ENCODE results near the gene STX4.
A peak's percentile ranks its signal among the peaks of the same experiment; 100 is the strongest.

The STX4 gene

GRCh38 chr16:31006589-31006988 is 26.8 kb upstream of the STX4 start:
- Histone ChIP-seq H3K4me3 (ENCODE audit: severe bottlenecking) (no peak overlapping the region), H3K4me1 (ENCODE audit: insufficient read depth, poor library complexity, severe bottlenecking) (peaks cover 4% of the 10 kb centered on the region), H3K27ac (ENCODE audit: poor library complexity, severe bottlenecking) (no peak overlapping the region), H3K36me3 (ENCODE audit: low read depth) (no peaks in the 10 kb centered on the region), H3K27me3 (ENCODE audit: insufficient read depth, poor library complexity, severe bottlenecking) (peaks cover 7% of the 10 kb centered on the region), H3K9me3 (ENCODE audit: severe bottlenecking) (no peaks in the 10 kb centered on the region)
- no peak for TF ChIP-seq CTCF (IDR thresholded peaks at IDR 0.05; ENCODE audit: poor library complexity, severe bottlenecking)
- ATAC-seq (ENCODE audit: low read depth) (no peak), DNase-seq (ENCODE audit: low spot score) (no peak)

DNA sequence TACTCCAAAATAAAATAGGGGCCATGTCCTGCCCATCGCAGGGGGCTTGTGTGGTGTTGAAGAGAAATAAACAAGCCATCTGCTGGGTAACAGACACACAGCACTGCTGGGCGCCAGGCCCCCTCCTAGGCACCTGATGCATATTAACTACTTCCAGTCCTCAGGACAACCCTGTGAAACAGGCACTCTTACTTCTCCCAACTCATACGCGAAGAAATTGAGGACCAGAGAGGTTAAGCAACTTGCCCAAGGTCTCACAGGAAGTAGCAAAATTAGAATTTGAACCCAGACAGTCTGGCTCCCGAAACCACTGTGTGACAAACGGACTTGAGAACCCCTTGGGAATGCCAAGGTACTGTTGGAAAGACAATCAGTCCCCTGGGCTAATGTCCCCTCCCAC is 25.7 kb upstream of the STX4 start:
- no peak for TF ChIP-seq CTCF (IDR thresholded peaks at IDR 0.05; ENCODE audit: poor library complexity, severe bottlenecking)
- ATAC-seq (ENCODE audit: low read depth) (no peak), DNase-seq (ENCODE audit: low spot score) (no peak)
- peaks cover 13% of the 10 kb centered on the region for H3K27me3 ChIP-seq (ENCODE audit: insufficient read depth, poor library complexity, severe bottlenecking)
- no peaks in the 10 kb centered on the region for H3K9me3 ChIP-seq (ENCODE audit: severe bottlenecking)
- no peak overlapping the region for H3K4me3 ChIP-seq (ENCODE audit: severe bottlenecking)
- no peaks in the 10 kb centered on the region for H3K36me3 ChIP-seq (ENCODE audit: low read depth)
- H3K4me1 ChIP-seq (ENCODE audit: insufficient read depth, poor library complexity, severe bottlenecking): peaks cover 4% of the 10 kb centered on the region
- no peak overlapping the region for H3K27ac ChIP-seq (ENCODE audit: poor library complexity, severe bottlenecking)

DNA sequence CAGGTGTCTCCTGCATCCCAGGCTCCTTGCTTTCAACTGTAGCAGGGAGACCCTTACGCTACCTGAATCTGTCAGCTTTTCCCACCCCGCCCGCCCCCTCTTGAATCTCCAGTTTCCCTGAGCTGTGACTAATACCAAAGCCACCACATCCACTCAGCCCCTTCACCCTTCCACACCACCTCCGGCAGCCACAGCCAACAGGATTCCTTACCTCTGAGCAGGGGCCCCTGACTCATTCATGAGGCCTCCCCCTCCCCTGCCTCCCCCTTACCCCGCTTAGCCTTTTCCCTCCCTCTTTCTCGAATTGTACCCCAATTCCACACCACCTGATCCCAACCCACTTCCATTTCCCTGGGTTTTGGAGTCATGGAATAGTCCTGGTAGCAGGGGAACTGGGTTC is 25.2 kb upstream of the STX4 start:
- Histone ChIP-seq H3K4me1 (ENCODE audit: insufficient read depth, poor library complexity, severe bottlenecking) (peaks cover 4% of the 10 kb centered on the region), H3K27me3 (ENCODE audit: insufficient read depth, poor library complexity, severe bottlenecking) (peaks cover 13% of the 10 kb centered on the region), H3K27ac (ENCODE audit: poor library complexity, severe bottlenecking) (no peak overlapping the region), H3K9me3 (ENCODE audit: severe bottlenecking) (no peaks in the 10 kb centered on the region), H3K36me3 (ENCODE audit: low read depth) (no peaks in the 10 kb centered on the region), H3K4me3 (ENCODE audit: severe bottlenecking) (no peak overlapping the region)
- DNase-seq (ENCODE audit: low spot score) (no peak), ATAC-seq (ENCODE audit: low read depth) (peak; percentile 71)
- no peak for TF ChIP-seq CTCF (IDR thresholded peaks at IDR 0.05; ENCODE audit: poor library complexity, severe bottlenecking)

DNA sequence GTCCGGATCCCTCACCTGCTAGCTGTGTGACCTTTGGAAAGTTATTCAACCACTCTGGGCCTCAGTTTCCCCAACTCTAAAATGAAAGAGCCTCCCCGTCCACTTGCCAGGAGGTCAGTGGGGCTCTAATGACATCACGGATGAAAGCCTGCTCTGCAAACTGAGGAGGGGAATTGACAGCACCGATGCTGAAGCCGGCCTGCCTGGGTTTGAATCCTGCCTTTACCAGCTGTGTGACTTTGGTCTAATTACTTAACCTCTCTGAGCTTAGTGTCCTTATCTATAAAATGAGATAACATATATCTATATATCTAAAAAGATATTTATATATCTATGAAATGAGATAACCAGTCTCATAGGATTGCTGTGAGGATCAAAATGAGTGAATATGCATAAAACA is 24.8 kb upstream of the STX4 start:
- TF ChIP-seq CTCF (IDR thresholded peaks at IDR 0.05; ENCODE audit: poor library complexity, severe bottlenecking): no peak
- Histone ChIP-seq H3K36me3 (ENCODE audit: low read depth) (no peaks in the 10 kb centered on the region), H3K4me1 (ENCODE audit: insufficient read depth, poor library complexity, severe bottlenecking) (peaks cover 4% of the 10 kb centered on the region), H3K9me3 (ENCODE audit: severe bottlenecking) (no peaks in the 10 kb centered on the region), H3K4me3 (ENCODE audit: severe bottlenecking) (no peak overlapping the region), H3K27me3 (ENCODE audit: insufficient read depth, poor library complexity, severe bottlenecking) (peaks cover 13% of the 10 kb centered on the region), H3K27ac (ENCODE audit: poor library complexity, severe bottlenecking) (no peak overlapping the region)
- DNase-seq (ENCODE audit: low spot score): no peak
- ATAC-seq (ENCODE audit: low read depth): no peak

DNA sequence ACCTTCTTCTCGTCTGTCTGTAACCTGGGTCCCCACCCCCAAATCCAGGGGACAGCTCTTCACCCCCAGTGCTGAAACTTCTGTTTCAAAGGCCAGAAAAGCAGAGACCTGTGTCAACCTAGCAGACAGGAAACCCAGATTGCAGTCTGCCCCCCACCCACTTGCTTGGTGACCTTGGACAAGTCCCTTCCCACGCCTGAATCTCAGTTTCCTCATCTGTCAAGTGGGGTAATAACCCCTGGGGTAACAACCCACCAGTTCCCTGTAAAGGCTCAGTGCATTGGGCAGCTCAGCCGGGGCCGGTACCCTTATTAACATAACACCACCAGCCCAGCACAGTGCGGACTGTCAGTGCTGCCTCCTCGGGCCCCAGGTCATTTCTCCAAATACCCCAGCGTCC is 24.2 kb upstream of the STX4 start:
- no peaks in the 10 kb centered on the region for H3K36me3 ChIP-seq (ENCODE audit: low read depth)
- peaks cover 13% of the 10 kb centered on the region for H3K27me3 ChIP-seq (ENCODE audit: insufficient read depth, poor library complexity, severe bottlenecking)
- DNase-seq (ENCODE audit: low spot score) (no peak), ATAC-seq (ENCODE audit: low read depth) (no peak)
- no peak for TF ChIP-seq CTCF (IDR thresholded peaks at IDR 0.05; ENCODE audit: poor library complexity, severe bottlenecking)
- no peaks in the 10 kb centered on the region for H3K9me3 ChIP-seq (ENCODE audit: severe bottlenecking)
- no peak overlapping the region for H3K27ac ChIP-seq (ENCODE audit: poor library complexity, severe bottlenecking)
- H3K4me1 ChIP-seq (ENCODE audit: insufficient read depth, poor library complexity, severe bottlenecking): peaks cover 4% of the 10 kb centered on the region
- H3K4me3 ChIP-seq (ENCODE audit: severe bottlenecking): no peak overlapping the region

All from RWPE2 (cell line).